GM10248 (cell line): Measurements from ENCODE around the gene PLEKHG3.

Experiments
- CTCF ChIA-PET: fragments of 300-600 bp; sonication (Branson Sonifier 250); formaldehyde crosslinking; extraction: SDS; loops from one replicate; lab custom pipeline; 2021; ENCODE audit warnings: antibody characterized with exemption; lab: Yijun Ruan, JAX
- POLR2A ChIA-PET: fragments of 350-650 bp; sonication (Branson Sonifier 250); formaldehyde crosslinking; extraction: SDS; loops from one replicate; lab custom pipeline; 2020; ENCODE audit warnings: antibody characterized with exemption; lab: Yijun Ruan, JAX
- DNase-seq: peaks from one replicate; pipeline ENCODE4 v3.0.0; 2012; ENCODE audit errors: extremely low spot score
- CTCF ChIP-seq: IDR thresholded peaks from 2 replicates; pipeline ENCODE4 v1.5.1; 2012; ENCODE audit warnings: mild to moderate bottlenecking, low read depth; ENCODE audit errors: extremely low read depth, missing control alignments, control extremely low read depth

PLEKHG3 gene

DNA sequence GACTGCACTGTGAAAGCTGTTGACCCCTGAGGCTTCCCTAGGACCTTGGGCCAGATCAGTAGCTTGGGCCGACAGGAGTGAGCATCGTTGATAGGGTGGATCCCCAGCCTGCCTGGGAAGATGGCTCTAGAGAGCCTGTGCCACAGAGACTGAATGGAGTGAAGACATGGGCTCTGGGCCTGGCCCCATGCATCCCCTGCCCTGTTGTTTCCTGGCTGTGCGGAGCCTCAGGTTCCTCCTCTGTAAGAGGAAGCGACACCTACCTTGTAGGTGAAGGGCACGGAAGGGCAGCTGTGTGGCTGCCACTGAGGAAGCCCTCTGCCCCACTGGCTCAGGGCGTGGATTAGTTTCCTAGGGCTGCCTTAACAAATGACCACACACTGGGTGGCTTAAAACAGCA, 23.9 kb downstream of the PLEKHG3 start:
- ChIA-PET CTCF (no interaction called here), POLR2A (no interaction called here)
- TF ChIP-seq CTCF = no peak
- no peak for DNase-seq

DNA sequence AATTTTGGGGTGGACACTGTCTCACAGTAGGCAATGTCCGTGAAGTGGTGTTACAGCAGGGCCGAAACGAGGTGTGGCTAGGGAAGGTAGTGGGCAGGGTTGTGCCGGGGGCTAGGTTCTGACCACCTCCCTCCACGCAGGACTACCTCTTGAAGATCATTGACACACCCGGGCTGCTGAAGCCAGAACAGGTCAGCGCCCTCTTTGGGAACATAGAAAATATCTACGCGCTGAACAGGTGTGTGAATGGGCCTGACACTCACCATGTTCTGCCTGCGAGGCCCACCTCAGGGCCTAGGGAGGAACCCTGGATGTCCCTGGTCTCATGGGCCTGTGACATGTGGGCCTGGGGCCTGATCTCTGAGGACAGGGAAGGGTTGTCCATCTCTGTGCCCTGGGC, 24.6 kb downstream of the PLEKHG3 start:
- no peak for DNase-seq
- CTCF ChIA-PET = no interaction called here
- no peak for TF ChIP-seq CTCF
- POLR2A ChIA-PET = no interaction called here

- ChIA-PET CTCF (no interaction called here), POLR2A (no interaction called here)
- TF ChIP-seq CTCF = no peak
- no peak for DNase-seq
Measured at GRCh38 chr14:64729386-64730060, 25.3 kb downstream of the PLEKHG3 start.

GRCh38 chr14:64730061-64730440, 25.8 kb downstream of the PLEKHG3 start:
- TF ChIP-seq CTCF = no peak
- ChIA-PET CTCF (no interaction called here), POLR2A (no interaction called here)
- DNase-seq = no peak

GRCh38 chr14:64730681-64731080, 26.5 kb downstream of the PLEKHG3 start:
- no peak for DNase-seq
- TF ChIP-seq CTCF = no peak
- ChIA-PET CTCF (interaction anchor here (1.5 kb wide), 1 partner anchor 161 kb away, joined by 3 read pairs; no protein-coding TSS in a partner anchor), POLR2A (no interaction called here)

DNA sequence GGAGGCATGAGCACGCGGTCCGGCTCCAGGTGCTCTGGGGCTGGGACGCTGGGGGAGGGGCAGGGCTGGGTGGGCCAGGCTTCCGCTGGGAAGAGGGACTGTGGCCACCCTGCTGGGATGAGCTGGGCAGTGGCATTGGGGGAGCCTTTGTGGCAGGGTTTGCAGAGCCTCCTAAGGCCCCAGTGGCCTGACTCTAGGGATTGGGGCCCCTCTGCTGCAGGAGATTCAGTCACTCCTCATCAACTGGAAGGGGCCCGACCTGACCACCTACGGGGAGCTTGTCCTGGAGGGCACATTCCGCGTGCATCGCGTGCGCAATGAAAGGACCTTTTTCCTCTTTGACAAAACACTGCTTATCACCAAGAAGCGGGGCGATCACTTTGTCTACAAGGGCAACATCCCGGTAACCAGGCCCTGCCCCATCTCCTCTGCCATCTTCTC, 26.9 kb downstream of the PLEKHG3 start:
- no peak for DNase-seq
- TF ChIP-seq CTCF = no peak
- ChIA-PET POLR2A (no interaction called here), CTCF (interaction anchor here (1.5 kb wide), 1 partner anchor 161 kb away, joined by 3 read pairs; no protein-coding TSS in a partner anchor)
